ENCODE data around the gene IL17D.
"Not testable (repeated sequence)": the region's sequence is repeated elsewhere in the genome, so short reads cannot be mapped to it uniquely, and the experiment has no call there.

The IL17D gene

GRCh38 chr13:20719783-20720182 lies 16.3 kb downstream of the IL17D start:
- no peak for DNase-seq (ENCODE audit: low read depth in 3 of 3)

- DNase-seq (ENCODE audit: low read depth in 3 of 3): no peak
Observed at GRCh38 chr13:20720499-20720898, 17.0 kb downstream of the IL17D start.

- DNase-seq (ENCODE audit: low read depth in 3 of 3): no peak
Observed at GRCh38 chr13:20721058-20721453, 17.6 kb downstream of the IL17D start.

GRCh38 chr13:20721454-20722357 lies 18.2 kb downstream of the IL17D start:
- DNase-seq (ENCODE audit: low read depth in 3 of 3): no peak

- DNase-seq (ENCODE audit: low read depth in 3 of 3): no peak
Observed at GRCh38 chr13:20727856-20728255, 24.4 kb downstream of the IL17D start.

GRCh38 chr13:20728579-20729311 lies 25.2 kb downstream of the IL17D start:
- no peak for DNase-seq (ENCODE audit: low read depth in 3 of 3)

GRCh38 chr13:20729633-20730585 lies 26.4 kb downstream of the IL17D start:
- no peak for DNase-seq (ENCODE audit: low read depth in 3 of 3)

- DNase-seq (ENCODE audit: low read depth in 3 of 3): no peak
Observed at GRCh38 chr13:20738616-20739015, 35.1 kb downstream of the IL17D start.

- no peak for DNase-seq (ENCODE audit: low read depth in 3 of 3)
Observed at GRCh38 chr13:20740021-20740420, 36.5 kb downstream of the IL17D start.

GRCh38 chr13:20743830-20744404 lies 40.4 kb downstream of the IL17D start:
- DNase-seq (ENCODE audit: low read depth in 3 of 3): not testable (repeated sequence)

GRCh38 chr13:20749377-20749776 lies 45.9 kb downstream of the IL17D start:
- DNase-seq (ENCODE audit: low read depth in 3 of 3): no peak

GRCh38 chr13:20754009-20754408 lies 50.5 kb downstream of the IL17D start:
- no peak for DNase-seq (ENCODE audit: low read depth in 3 of 3)

- DNase-seq (ENCODE audit: low read depth in 3 of 3): no peak
Observed at GRCh38 chr13:20760872-20761271, 57.4 kb downstream of the IL17D start.

GRCh38 chr13:20767309-20767943 lies 63.9 kb downstream of the IL17D start:
- DNase-seq (ENCODE audit: low read depth in 3 of 3): no peak

GRCh38 chr13:20769091-20769490 lies 65.6 kb downstream of the IL17D start:
- no peak for DNase-seq (ENCODE audit: low read depth in 3 of 3)

GRCh38 chr13:20769834-20770233 lies 66.3 kb downstream of the IL17D start:
- DNase-seq (ENCODE audit: low read depth in 3 of 3): no peak
